Right ventricle myocardium superior (tissue), 1 donor: Measurements from ENCODE around the gene GGTA1. TPM values are rescaled to one million over a fixed set of nuclear protein-coding genes. Genes with fewer than 3 reads are reported as not detected.
"Not testable (repeated sequence)": the region's sequence is repeated elsewhere in the genome, so short reads cannot be mapped to it uniquely, and the experiment has no call there.

Source experiments
- ATAC-seq: fragments of 200-7000 bp; cut with Tn5 transposase; one replicate; pipeline ENCODE4 v1.9.1; 2020; ENCODE audit warnings: mild to moderate bottlenecking; ENCODE audit not compliant: poor library complexity
- DNase-seq: peaks from one replicate; pipeline ENCODE4 v3.0.0-alpha.2; 2020
- intact Hi-C: fragments of 100-400 bp; cut with DNase I; formaldehyde crosslinking; loops from one replicate; pipeline ENCODE4 v1.11.2; 2022
- long read RNA-seq: library from polyadenylated mRNA; unstranded; transcript quantifications from one replicate; pipeline ENCODE4 v2.0.0, GENCODE V29; 2021
- total RNA-seq: library from RNA; stranded (reverse); fragmentation: NEBNext Ultra II Directional; extraction: Animal tissue kit (Norgen Biotek cat#: 25700); gene quantifications from one replicate; pipeline ENCODE4 v1.2.1, GENCODE V29; 2021
- donor health status: DM: no; HTN: yes; CAD: no; lungs with severe emphysema.

GGTA1 gene
- total RNA-seq, result 31.3 TPM
- long read RNA-seq, transcript GGTA1P-203 (6 exons, 1,487 nt), result major isoform, 36 of 42 reads
- long read RNA-seq, partial matches to known transcripts, result 2 of 42 reads
- long read RNA-seq, other reads (novel, unspliced or antisense), result 4 of 42 reads

GRCh38 chr9:121499427-121500164 is at the start of gene GGTA1:
TSS of gene GGTA1 (minus strand) at chr9:121499844. CDS start at chr9:121467922, 31,922 bp downstream.
- ATAC-seq (peak; percentile 86), DNase-seq (peak; percentile 83)
- intact Hi-C loops, result loop anchor here (2.0 to 5.0 kb wide), 2 partner anchors 33 to 39 kb away; no protein-coding TSS in a partner anchor

DNA sequence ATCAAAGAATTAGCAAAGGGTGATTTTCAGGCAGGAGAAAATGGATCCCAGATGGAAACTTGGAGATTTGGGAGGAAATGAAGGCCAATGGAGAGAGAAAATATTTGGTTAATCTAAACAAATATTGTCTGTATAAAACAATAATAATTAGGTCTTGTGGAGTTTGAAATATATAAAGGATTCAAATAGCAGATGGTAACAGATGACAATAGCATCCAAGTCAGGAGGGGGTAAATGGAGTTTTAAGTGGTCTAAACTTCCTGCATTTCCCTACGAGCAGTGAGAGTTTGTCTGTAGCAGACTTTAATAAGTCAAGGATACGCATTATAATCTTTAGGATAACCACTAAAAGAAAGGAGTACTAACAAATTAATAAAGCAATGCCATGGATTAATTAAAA is 49.0 kb upstream of the GGTA1 start:
- ATAC-seq (no peak), DNase-seq (no peak)
- intact Hi-C loops, result loop anchor here (5.0 kb wide), 1 partner anchor 444 kb away; no protein-coding TSS in a partner anchor

DNA sequence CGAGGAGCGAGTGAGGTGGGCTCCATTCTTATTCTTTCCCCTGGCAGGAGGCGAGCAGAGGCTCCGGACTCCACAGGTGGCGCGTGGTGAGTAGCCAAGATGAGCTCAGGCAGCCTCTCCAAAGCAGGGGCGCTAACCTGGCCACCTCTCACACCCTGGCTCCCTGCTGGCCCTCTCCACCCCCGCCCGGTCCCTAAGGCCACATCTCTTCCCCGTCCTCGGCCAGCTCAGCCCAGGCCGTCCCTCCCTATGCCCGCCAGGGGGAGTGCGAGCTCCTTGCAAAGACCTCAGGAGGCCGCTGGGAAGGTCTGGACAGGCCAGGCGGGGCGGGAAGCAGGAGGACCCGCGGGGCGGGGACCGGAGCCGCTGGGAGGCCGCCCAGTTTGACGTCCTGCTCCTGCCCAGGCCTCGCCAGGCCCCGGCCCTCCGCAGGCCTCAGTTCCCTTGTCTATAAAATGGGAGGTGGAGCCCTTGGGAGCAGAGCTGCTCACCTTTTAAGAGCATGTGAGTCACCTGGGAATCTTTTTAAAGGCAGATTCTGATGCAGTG is 46.3 kb upstream of the GGTA1 start:
- ATAC-seq, result peak; percentile 87
- intact Hi-C loops, result loop anchor here (5.0 kb wide), 1 partner anchor 446 kb away; no protein-coding TSS in a partner anchor

DNA sequence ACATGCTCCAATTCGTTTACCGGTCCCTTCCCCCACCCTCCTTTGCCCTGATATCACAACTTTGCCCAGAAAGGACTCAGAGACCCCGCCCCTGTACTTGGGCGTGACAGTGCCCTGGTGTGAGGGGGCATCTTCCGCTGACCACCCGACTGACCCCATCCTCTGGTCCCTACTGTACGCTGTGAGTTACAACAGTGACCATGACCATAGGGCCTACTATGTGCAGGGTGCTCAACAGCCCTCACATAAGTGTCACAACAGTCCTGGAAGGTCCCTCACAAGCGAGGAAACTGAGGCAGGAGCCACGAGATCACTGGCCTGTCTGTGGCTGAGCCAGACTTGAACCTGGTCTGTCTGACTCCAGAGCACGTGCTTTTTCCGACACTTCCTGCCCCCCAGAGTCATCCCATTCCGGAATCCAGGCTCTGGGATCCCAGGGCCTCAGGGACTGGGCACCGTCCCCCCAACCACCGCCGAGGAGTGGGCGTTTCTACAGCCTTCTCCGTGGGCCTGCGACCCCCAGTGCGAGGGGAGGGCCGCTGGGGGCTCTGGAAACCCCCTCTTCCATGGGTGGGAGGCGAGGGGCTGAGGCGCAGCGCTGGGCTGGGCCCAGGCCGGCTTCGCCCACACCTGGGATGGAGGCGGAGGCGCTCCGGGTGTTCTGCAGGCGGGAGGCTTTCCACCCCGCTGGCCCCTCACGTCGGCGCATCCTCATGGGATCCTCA is 45.7 kb upstream of the GGTA1 start:
- no peak for ATAC-seq
- intact Hi-C loops, result loop anchor here (5.0 kb wide), 1 partner anchor 447 kb away; no protein-coding TSS in a partner anchor
- peak; percentile 32 for DNase-seq

More for the DNA sequence above, 46.3 kb upstream of the GGTA1 start:
- DNase-seq, result peak; percentile 98

GRCh38 chr9:121542025-121542424 is 42.4 kb upstream of the GGTA1 start:
- intact Hi-C loops, result no loop called here
- ATAC-seq, result peak; percentile 77

GRCh38 chr9:121541256-121541655 is 41.6 kb upstream of the GGTA1 start:
- peak; percentile 1 for DNase-seq
- ATAC-seq, result no peak
- intact Hi-C loops, result no loop called here

More at GRCh38 chr9:121542025-121542424, 42.4 kb upstream of the GGTA1 start:
- peak; percentile 65 for DNase-seq

DNA sequence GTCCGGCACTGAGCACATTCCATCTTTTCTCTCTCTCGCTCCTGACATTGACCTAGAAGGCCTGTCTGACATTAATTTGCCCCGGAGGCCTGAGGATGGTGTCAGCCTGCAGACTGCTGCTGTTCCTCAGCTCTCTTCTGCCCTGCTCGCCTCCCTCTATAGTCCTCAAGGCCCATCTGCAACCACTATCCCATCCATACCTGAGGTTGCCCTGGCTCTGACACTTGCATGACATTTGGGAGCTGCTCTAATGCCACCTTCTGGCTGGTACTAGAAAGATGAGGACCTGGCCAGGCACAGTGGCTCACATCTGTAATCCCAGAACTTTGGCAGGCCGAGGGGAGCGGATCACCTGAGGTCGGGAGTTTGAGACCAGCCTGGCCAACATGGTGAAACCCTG is 38.6 kb upstream of the GGTA1 start:
- ATAC-seq (peak; percentile 43), DNase-seq (peak; percentile 47)
- intact Hi-C loops, result loop anchor here (10.0 kb wide), 1 partner anchor 73 kb away; no protein-coding TSS in a partner anchor

DNA sequence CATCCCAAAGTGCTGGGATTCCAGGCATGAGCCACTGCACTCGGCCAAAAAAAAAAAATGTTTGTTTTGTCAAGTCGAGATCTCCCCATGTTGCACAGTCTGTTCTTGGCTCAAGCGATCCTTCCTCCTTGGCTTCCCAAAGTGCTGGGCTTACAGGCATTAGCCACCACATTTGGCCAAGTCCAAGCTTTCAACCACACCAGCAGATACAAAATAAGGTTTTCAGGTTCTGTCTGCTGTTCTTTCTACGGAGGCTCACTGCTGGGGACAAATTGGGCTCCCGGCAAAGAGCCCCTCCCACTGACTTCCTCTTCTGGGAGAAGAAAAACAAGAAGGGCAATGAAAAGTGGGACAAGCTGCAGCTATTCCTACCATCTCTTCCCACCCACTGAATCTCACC is 37.6 kb upstream of the GGTA1 start:
- peak; percentile 18 for ATAC-seq
- no peak for DNase-seq
- intact Hi-C loops, result loop anchor here (10.0 kb wide), 1 partner anchor 72 kb away; no protein-coding TSS in a partner anchor

DNA sequence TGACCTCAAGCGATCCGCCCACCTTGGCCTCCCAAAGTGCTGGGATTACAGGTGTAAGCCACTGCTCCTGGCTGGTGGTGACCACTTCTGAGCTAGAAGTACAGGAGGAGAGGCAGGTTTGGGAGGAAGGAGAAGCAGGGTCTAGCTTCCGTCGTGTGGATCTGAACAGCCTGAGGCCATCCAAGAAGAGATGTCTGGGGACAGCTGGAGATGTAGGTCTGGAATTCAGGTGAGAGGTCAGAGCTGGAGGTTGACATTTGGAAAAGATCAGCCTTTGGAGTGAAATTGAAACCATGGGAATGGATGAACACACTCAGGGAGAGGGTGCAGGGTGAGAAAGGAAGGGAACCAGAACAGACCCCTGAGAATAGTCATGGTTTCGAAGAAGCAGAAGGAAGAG is 33.2 kb upstream of the GGTA1 start:
- ATAC-seq (no peak), DNase-seq (no peak)
- intact Hi-C loops, result loop anchor here (5.0 to 10.0 kb wide), 2 partner anchors 36 to 68 kb away; partner anchors contain the start of gene GGTA1

DNA sequence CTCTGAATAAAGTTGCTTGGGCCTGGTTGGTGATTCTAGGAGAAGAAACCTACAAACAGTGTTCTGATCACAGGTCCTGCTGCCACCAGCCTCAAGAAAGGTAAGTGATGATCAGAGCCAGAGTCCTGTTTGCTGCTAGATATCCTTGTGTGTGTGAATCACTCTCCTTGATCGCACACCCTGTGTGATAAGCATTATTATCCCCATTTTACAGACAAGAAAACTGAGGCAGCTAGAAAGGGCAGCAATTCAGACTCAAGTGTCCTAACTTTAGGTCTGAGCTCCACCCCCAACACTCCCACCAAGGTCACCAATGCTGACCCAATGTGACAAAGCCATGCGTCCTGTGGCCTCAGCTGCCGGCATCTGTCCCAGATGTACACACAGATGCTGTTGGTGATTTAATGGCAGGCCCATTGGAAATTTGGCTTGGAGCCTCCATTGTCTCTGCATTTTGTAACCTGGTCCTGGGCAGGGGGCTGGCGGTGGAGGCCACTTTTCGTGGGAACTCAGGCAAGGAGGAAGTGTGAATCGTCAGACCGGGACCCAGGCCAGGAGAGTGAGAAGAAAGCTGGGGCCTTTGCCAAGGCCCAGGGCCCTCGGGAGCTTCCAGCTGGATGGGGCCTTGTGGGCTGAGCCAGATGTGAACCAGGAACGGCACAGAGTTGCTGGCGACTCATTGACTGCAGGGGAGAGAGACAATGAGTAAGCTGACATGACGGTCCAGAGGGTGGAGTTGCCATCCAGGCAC is 29.8 kb upstream of the GGTA1 start:
- DNase-seq, result peak; percentile 99
- intact Hi-C loops, result no loop called here
- ATAC-seq, result peak; percentile 90

DNA sequence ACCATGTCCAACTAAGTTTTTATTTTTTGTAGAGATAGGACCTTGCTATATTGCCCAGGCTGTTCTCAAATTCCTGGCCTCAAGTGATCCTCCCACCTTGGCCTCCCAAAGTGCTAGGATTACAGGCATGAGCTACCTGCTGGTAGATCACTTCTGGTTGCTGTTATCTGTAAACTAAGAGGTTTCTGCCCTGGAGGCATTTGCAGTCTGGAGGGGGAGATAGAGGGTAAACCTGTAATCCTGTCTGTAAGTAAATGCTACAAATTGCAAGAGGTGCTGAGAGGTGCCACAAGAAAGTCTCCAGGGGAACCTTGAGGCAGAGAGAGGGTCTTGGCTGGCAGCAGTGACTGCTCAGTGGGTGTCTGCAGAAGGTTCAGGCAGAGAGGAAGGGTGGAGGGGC is 29.0 kb upstream of the GGTA1 start:
- ATAC-seq (no peak), DNase-seq (no peak)
- intact Hi-C loops, result no loop called here

- DNase-seq, result peak; percentile 81
- ATAC-seq, result peak; percentile 78
- intact Hi-C loops, result no loop called here
These were observed 27.7 kb upstream of the GGTA1 start for GRCh38 chr9:121527371-121527770.

DNA sequence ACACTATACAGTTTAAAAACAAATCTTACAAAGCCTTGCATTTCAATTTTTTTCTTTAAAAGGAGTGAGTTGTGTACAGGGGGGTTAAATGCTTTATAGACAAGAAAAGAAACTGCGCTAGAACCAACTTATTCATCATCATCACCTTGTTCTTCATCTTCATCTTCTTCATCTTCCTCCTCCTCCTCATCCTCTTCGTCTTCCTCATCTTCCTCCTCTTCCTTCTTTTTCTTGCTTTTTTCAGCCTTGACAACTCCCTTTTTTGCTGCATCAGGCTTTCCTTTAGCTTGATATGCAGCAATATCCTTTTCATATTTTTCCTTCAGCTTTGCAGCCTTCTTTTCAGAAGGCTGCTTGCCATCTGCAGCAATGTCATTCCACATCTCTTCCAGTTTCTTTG is 20.0 kb upstream of the GGTA1 start:
- intact Hi-C loops, DNase-seq, ATAC-seq: not testable (repeated sequence)

GRCh38 chr9:121518634-121519033 is 19.0 kb upstream of the GGTA1 start:
- ATAC-seq (no peak), DNase-seq (no peak)

GRCh38 chr9:121513166-121513565 is 13.5 kb upstream of the GGTA1 start:
- intact Hi-C loops, ATAC-seq: not testable (repeated sequence)

More at GRCh38 chr9:121518634-121519033, 19.0 kb upstream of the GGTA1 start:
- intact Hi-C loops, result no loop called here

DNA sequence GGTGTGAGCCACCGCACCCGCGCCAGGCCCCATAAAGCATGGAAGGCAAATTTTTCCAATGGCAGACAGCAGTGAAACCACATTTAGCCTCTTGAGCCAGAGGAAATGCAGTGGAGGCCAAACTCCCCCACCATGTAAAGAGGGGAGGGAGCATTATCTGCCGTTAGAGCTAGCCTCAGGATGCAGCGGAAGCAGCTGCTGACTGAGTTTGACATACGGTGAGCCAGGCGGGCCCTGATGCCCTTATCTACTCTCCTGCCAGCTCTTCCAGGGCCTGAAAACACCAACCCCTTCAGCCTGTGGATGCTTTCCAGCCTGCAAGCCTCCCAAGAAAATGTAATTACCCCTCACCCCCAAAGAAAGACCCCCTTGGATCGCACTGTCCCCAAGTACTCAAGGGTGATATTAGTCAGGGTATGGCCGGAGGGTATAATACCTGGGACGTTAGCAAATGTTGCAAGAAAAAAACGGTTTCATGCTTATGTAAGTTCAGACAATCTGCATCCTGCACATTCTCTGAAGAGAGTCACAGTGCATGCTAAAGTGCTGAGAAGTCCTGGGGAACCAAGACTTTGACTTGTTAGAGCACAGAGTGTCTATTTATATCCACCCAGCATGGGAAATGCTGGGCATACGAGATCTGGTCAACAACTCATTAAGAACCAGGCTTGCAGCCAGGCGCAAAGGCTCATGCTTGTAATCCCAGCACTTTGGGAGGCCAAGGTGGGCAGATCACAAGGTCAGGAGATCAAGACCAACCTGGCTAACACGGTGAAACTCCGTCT is 11.3 kb upstream of the GGTA1 start:
- DNase-seq (peak; percentile 59), ATAC-seq (peak; percentile 84)
- intact Hi-C loops, result no loop called here

More at GRCh38 chr9:121513166-121513565, 13.5 kb upstream of the GGTA1 start:
- not testable (repeated sequence) for DNase-seq

- intact Hi-C loops, result no loop called here
- ATAC-seq, result no peak
These were observed 9.5 kb upstream of the GGTA1 start for GRCh38 chr9:121509180-121509579.

More at GRCh38 chr9:121509180-121509579, 9.5 kb upstream of the GGTA1 start:
- no peak for DNase-seq
